CD14-positive monocyte (primary cell): Measurements from ENCODE around the gene GRIN2A. TPM values are rescaled to one million over a fixed set of nuclear protein-coding genes. Genes with fewer than 3 reads are reported as not detected.

ENCODE experiments used
- DNase-seq, 3 donors: peaks; one replicate each; pipeline ENCODE4 v3.0.0-alpha.2; 2011 to 2022
- H2AFZ ChIP-seq: 2 replicates; pipeline ENCODE4 v1.6.0; 2012; ENCODE audit warnings: mild to moderate bottlenecking, low read depth, low read length, inconsistent platforms; ENCODE audit not compliant: insufficient read depth, poor library complexity, severe bottlenecking
- H3K27ac ChIP-seq, 2 donors: 1 replicate in 1 of 2; 2 replicates in 1 of 2; pipeline ENCODE4 v1.5.1; 2012 to 2013; ENCODE audit warnings: low read length in 2 of 2, control low read depth in 1 of 2, inconsistent platforms in 1 of 2, low read depth in 1 of 2, mild to moderate bottlenecking in 1 of 2
- H3K27me3 ChIP-seq, 2 donors: one replicate each; pipeline versions ENCODE4 v1.6.0 to v1.6.1; 2011 to 2013; ENCODE audit warnings: low read length in 2 of 2; ENCODE audit not compliant: control insufficient read depth in 2 of 2, insufficient read depth in 2 of 2
- H3K36me3 ChIP-seq, 2 donors: replicated peaks in 1 of 2; 1 replicate in 1 of 2; 2 replicates in 1 of 2; pipeline versions ENCODE4 v1.5.1 to v1.6.1; 2012 to 2013; ENCODE audit warnings: low read length in 2 of 2, control low read depth in 1 of 2, inconsistent platforms in 1 of 2, mild to moderate bottlenecking in 1 of 2; ENCODE audit not compliant: insufficient read depth in 2 of 2, control insufficient read depth in 1 of 2
- H3K4me1 ChIP-seq, 2 donors: 1 replicate in 1 of 2; 2 replicates in 1 of 2; pipeline versions ENCODE4 v1.5.1 to v1.6.1; 2012 to 2013; ENCODE audit warnings: low read length in 2 of 2, control low read depth in 1 of 2, inconsistent platforms in 1 of 2, mild to moderate bottlenecking in 1 of 2, moderate library complexity in 1 of 2; ENCODE audit not compliant: insufficient read depth in 2 of 2, control insufficient read depth in 1 of 2
- H3K4me2 ChIP-seq: replicated peaks from 2 replicates; pipeline ENCODE3; 2012; ENCODE audit warnings: low read length, moderate library complexity, mild to moderate bottlenecking; ENCODE audit not compliant: poor library complexity, severe bottlenecking; ENCODE audit errors: extremely low read depth
- H3K4me3 ChIP-seq, 3 experiments: fragments of 200-600 bp in 1 of 3; sonication (generic) in 1 of 3; replicated peaks in 1 of 3; 1 replicate in 2 of 3; 2 replicates in 1 of 3; pipeline ENCODE4 v1.5.1; 2011 to 2013; ENCODE audit warnings: low read length in 3 of 3, mild to moderate bottlenecking in 3 of 3, control low read depth in 2 of 3, low read depth in 2 of 3, inconsistent platforms in 1 of 3, moderate library complexity in 1 of 3
- H3K79me2 ChIP-seq: 2 replicates; pipeline ENCODE4 v1.6.0; 2012; ENCODE audit warnings: mild to moderate bottlenecking, control low read depth, inconsistent platforms, low read length, moderate library complexity; ENCODE audit not compliant: insufficient read depth
- H3K9ac ChIP-seq: 2 replicates; pipeline ENCODE4 v1.6.0; 2017; ENCODE audit warnings: low read length, mild to moderate bottlenecking; ENCODE audit not compliant: insufficient read depth, poor library complexity, severe bottlenecking
- H3K9me3 ChIP-seq, 2 donors: replicated peaks in 1 of 2; 1 replicate in 1 of 2; 2 replicates in 1 of 2; pipeline versions ENCODE4 v1.5.1 to v1.6.1; 2012 to 2013; ENCODE audit warnings: low read length in 2 of 2, control low read depth in 1 of 2; ENCODE audit not compliant: control insufficient read depth in 1 of 2, insufficient read depth in 1 of 2
- H4K20me1 ChIP-seq: 2 replicates; pipeline ENCODE4 v1.6.0; 2012; ENCODE audit warnings: mild to moderate bottlenecking, low read length, control low read depth, moderate library complexity; ENCODE audit not compliant: insufficient read depth
- H3K27ac Mint-ChIP-seq, 7 donors: one replicate each; pipeline ENCODE4 v1.8.0; 2020; ENCODE audit warnings: mild to moderate bottlenecking in 7 of 7, mixed read lengths in 7 of 7, moderate library complexity in 6 of 7, inconsistent platforms in 2 of 7
- H3K27me3 Mint-ChIP-seq, 3 donors: one replicate each; pipeline ENCODE4 v1.8.0; 2021 to 2022; ENCODE audit warnings: low read depth in 3 of 3, mild to moderate bottlenecking in 3 of 3, mixed read lengths in 3 of 3, moderate library complexity in 3 of 3, inconsistent platforms in 1 of 3
- H3K36me3 Mint-ChIP-seq, 2 donors: one replicate each; pipeline ENCODE4 v1.8.0; 2020; ENCODE audit warnings: mixed read lengths in 2 of 2, inconsistent platforms in 1 of 2, mild to moderate bottlenecking in 1 of 2
- H3K4me1 Mint-ChIP-seq: one replicate; pipeline ENCODE4 v1.8.0; 2020; ENCODE audit warnings: mild to moderate bottlenecking, mixed read lengths
- H3K4me3 Mint-ChIP-seq, 2 donors: one replicate each; pipeline ENCODE4 v1.8.0; 2020; ENCODE audit warnings: mild to moderate bottlenecking in 2 of 2, mixed read lengths in 2 of 2, moderate library complexity in 1 of 2
- H3K9me3 Mint-ChIP-seq, 7 donors: one replicate each; pipeline ENCODE4 v1.8.0; 2020 to 2022; ENCODE audit warnings: mixed read lengths in 7 of 7, mild to moderate bottlenecking in 6 of 7, moderate library complexity in 6 of 7, inconsistent platforms in 2 of 7
- WGBS: methylation state at CpG from one replicate; pipeline ENCODE4 v1.1.5; 2013; ENCODE audit warnings: missing lambda C conversion rate; ENCODE audit not compliant: insufficient coverage; 5-methylcytosine and 5-hydroxymethylcytosine counted together
- intact Hi-C, 2 donors: fragments of 100-400 bp; cut with micrococcal nuclease; formaldehyde crosslinking; loops; one replicate each; pipeline versions ENCODE4 v1.15.0 to v1.15.1; 2023
- polyA plus RNA-seq, 3 donors: library from polyadenylated mRNA; depleted of rRNA in 1 of 3; unstranded in 2 of 3; stranded (reverse) in 1 of 3; fragments of 300-500 nt in 2 of 3; fragments of >200 nt in 1 of 3; fragmentation: Illumina TruSeq in 2 of 3; gene quantifications; 1 replicate in 2 of 3; 2 replicates in 1 of 3; pipeline ENCODE4 v1.2.3, GENCODE V29; 2012 to 2021
- TF ChIP-seq, protein P1 (sequence below): fragments of 200-600 bp; IDR thresholded peaks from one replicate; pipeline ENCODE4 v1.8.0; 2022; ENCODE audit warnings: antibody characterized with exemption, mild to moderate bottlenecking

The GRIN2A gene
- polyA plus RNA-seq, 3 donors = not detected

DNA sequence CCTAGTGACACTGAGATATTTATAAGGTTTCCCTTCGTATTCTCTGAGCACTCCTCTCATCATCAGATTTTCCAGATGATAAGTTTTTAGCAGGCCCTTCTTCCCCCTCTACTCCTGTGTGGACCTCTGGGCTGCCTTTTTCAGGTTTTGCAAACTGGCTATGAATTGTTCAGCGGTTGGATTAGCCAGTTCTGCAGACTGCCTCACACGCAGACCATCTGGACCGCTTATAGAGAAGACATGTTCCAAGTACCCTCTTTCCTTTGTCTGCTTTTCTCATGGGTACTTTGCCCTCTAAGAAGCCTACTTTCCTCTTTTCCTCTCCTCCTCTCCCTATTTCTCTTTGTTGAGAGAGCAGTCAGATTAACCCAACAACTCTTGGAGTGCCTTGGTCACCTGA, 111.6 kb downstream of the GRIN2A start:
- Histone ChIP-seq H3K4me1 (no peaks in the 10 kb centered on the region), H3K27ac (no peak overlapping the region), H3K79me2 (no peaks in the 10 kb centered on the region), H3K4me2 (no peak overlapping the region), H4K20me1 (no peaks in the 10 kb centered on the region), H3K27me3 (no peaks in the 10 kb centered on the region), H3K4me3 (no peak overlapping the region), H2AFZ (no peak overlapping the region), H3K9me3 (no peaks in the 10 kb centered on the region), H3K36me3 (no peaks in the 10 kb centered on the region), H3K9ac (no peak overlapping the region)
- Mint-ChIP-seq H3K27me3 (peaks cover 0 to 2% (median 1%) of the 10 kb centered on the region in 3 donors), H3K9me3 (peaks cover 0 to 8% (median 2%) of the 10 kb centered on the region in 7 donors), H3K4me1 (no peaks in the 10 kb centered on the region), H3K27ac (no peak overlapping the region), H3K36me3 (no peaks in the 10 kb centered on the region), H3K4me3 (no peak overlapping the region)
- TF ChIP-seq, protein P1, sequence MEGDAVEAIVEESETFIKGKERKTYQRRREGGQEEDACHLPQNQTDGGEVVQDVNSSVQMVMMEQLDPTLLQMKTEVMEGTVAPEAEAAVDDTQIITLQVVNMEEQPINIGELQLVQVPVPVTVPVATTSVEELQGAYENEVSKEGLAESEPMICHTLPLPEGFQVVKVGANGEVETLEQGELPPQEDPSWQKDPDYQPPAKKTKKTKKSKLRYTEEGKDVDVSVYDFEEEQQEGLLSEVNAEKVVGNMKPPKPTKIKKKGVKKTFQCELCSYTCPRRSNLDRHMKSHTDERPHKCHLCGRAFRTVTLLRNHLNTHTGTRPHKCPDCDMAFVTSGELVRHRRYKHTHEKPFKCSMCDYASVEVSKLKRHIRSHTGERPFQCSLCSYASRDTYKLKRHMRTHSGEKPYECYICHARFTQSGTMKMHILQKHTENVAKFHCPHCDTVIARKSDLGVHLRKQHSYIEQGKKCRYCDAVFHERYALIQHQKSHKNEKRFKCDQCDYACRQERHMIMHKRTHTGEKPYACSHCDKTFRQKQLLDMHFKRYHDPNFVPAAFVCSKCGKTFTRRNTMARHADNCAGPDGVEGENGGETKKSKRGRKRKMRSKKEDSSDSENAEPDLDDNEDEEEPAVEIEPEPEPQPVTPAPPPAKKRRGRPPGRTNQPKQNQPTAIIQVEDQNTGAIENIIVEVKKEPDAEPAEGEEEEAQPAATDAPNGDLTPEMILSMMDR = no peak
- intact Hi-C loops = no loop called here
- WGBS = 83% methylated on average over 3 of the region's 4 CpGs
- no peak for DNase-seq

DNA sequence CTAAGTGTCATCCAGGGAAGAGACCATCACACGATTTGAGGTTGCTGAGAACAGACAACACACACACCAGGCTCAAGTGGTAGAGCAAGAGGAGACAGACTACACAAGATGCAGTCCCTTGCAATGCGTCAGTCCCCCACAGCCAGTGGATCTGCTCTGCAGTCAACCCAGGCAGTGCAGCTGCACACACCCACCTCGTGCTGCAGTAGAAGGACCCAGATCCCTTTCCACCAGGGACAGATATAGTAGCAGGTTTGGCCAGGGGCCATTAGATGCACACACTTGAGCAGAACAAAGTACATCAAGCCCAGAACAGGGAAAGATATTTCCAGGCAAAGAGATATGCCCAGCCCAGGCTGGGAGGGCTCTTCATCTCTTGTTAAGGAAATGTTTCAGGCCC, 112.9 kb downstream of the GRIN2A start:
- H4K20me1 ChIP-seq = no peaks in the 10 kb centered on the region
- H3K27ac Mint-ChIP-seq = no peak overlapping the region
- no peaks in the 10 kb centered on the region for H3K36me3 ChIP-seq
- H3K36me3 Mint-ChIP-seq = no peaks in the 10 kb centered on the region
- intact Hi-C loops = no loop called here
- H3K79me2 ChIP-seq = no peaks in the 10 kb centered on the region
- H3K9me3 ChIP-seq = no peaks in the 10 kb centered on the region
- H3K4me2 ChIP-seq = no peak overlapping the region
- TF ChIP-seq, protein P1 = no peak
- no peak overlapping the region for H3K27ac ChIP-seq
- DNase-seq = no peak
- peaks cover 0 to 8% (median 2%) of the 10 kb centered on the region in 7 donors for H3K9me3 Mint-ChIP-seq
- H3K27me3 ChIP-seq = no peaks in the 10 kb centered on the region
- H3K4me3 Mint-ChIP-seq = no peak overlapping the region
- H3K9ac ChIP-seq = no peak overlapping the region
- H3K27me3 Mint-ChIP-seq = peaks cover 0 to 2% (median 1%) of the 10 kb centered on the region in 3 donors
- H3K4me1 ChIP-seq = no peaks in the 10 kb centered on the region
- no peaks in the 10 kb centered on the region for H3K4me1 Mint-ChIP-seq
- no peak overlapping the region for H2AFZ ChIP-seq
- H3K4me3 ChIP-seq = no peak overlapping the region
- 67% methylated on average over 1 of the region's 3 CpGs for WGBS
